NCI-H526 treated with DMSO at 0.1 percent for 48 hours (cell line): ENCODE data around the gene FAHD2A.
"Not testable (repeated sequence)": the region's sequence is repeated elsewhere in the genome, so short reads cannot be mapped to it uniquely, and the experiment has no call there.

Experiments
- DNase-seq: peaks from one replicate; lab custom pipeline; 2025; lab: John Stamatoyannopoulos, UW

The FAHD2A gene

GRCh38 chr2:95435872-95436209 is 33.3 kb downstream of the FAHD2A start:
- DNase-seq = not testable (repeated sequence)

- DNase-seq = not testable (repeated sequence)
These were observed 40.1 kb downstream of the FAHD2A start for GRCh38 chr2:95442474-95443099.

- DNase-seq = not testable (repeated sequence)
These were observed 42.8 kb downstream of the FAHD2A start for GRCh38 chr2:95445317-95445716.

GRCh38 chr2:95463292-95463691 is 60.8 kb downstream of the FAHD2A start:
- DNase-seq = not testable (repeated sequence)
